K562 (cell line): ENCODE measurements around the gene HSPA1L. TPM values are rescaled to one million over a fixed set of nuclear protein-coding genes. Genes with fewer than 3 reads are reported as not detected.

Source experiments
- ATF1 ChIP-seq, 2 experiments: fragments of 450-650 bp in 1 of 2; IDR thresholded peaks; 2 replicates each; pipeline ENCODE4 v1.6.1; 2016; ENCODE audit warnings: missing compliant biosample characterization in 1 of 2, missing genetic modification characterization in 1 of 2
- BRCA1 ChIP-seq, 2 experiments: fragments of 450-650 bp in 1 of 2; sonication (generic) in 1 of 2; formaldehyde crosslinking in 1 of 2; IDR thresholded peaks; 2 replicates each; pipeline versions ENCODE4 v1.5.0 to v1.6.1; 2017 to 2020; ENCODE audit warnings: mild to moderate bottlenecking in 1 of 2, missing genetic modification reagents in 1 of 2
- COPS2 ChIP-seq: fragments of 450-650 bp; conservative IDR thresholded peaks from 2 replicates; pipeline ENCODE4 v1.6.1; 2016; ENCODE audit warnings: mild to moderate bottlenecking, moderate library complexity
- CREB1 ChIP-seq, 2 experiments: sonication (generic) in 1 of 2; formaldehyde crosslinking in 1 of 2; IDR thresholded peaks; 2 replicates each; pipeline versions ENCODE4 v1.6.1 to v1.8.0; 2012 to 2022; ENCODE audit warnings: inconsistent platforms in 1 of 2, mild to moderate bottlenecking in 1 of 2, missing genetic modification reagents in 1 of 2, moderate library complexity in 1 of 2
- HNRNPH1 ChIP-seq: fragments of 200-400 bp; formaldehyde crosslinking; optimal IDR thresholded peaks from 2 replicates; pipeline ENCODE3; 2017; ENCODE audit warnings: low read depth, mild to moderate bottlenecking, low read length, moderate library complexity
- HOMEZ ChIP-seq: fragments of 250-450 bp; sonication (Bioruptor Pico); IDR thresholded peaks from 2 replicates; pipeline ENCODE4 v1.4.0; 2020; ENCODE audit warnings: mild to moderate bottlenecking, moderate library complexity
- JUNB ChIP-seq: fragments of 450-650 bp; formaldehyde crosslinking; conservative IDR thresholded peaks from 2 replicates; pipeline ENCODE4 v1.4.0; 2020; ENCODE audit warnings: mild to moderate bottlenecking
- KHSRP ChIP-seq: fragments of 450-650 bp; IDR thresholded peaks from 2 replicates; pipeline ENCODE4 v1.6.1; 2017
- MAX ChIP-seq: sonication (generic); formaldehyde crosslinking; IDR thresholded peaks from 2 replicates; pipeline ENCODE4 v1.9.0; 2022; ENCODE audit warnings: mild to moderate bottlenecking, missing genetic modification reagents
- NCOA2 ChIP-seq, 2 experiments: fragments of 450-650 bp; IDR thresholded peaks; 2 replicates each; pipeline ENCODE4 v1.6.1; 2018; ENCODE audit warnings: mild to moderate bottlenecking in 2 of 2, moderate library complexity in 1 of 2; ENCODE audit not compliant: partially characterized antibody in 2 of 2
- NFIC ChIP-seq: fragments of 450-650 bp; IDR thresholded peaks from 2 replicates; pipeline ENCODE4 v1.6.1; 2017; ENCODE audit warnings: mild to moderate bottlenecking, inconsistent platforms
- NFXL1 ChIP-seq: fragments of 450-650 bp; formaldehyde crosslinking; IDR thresholded peaks from 2 replicates; pipeline ENCODE4 v1.4.0; 2021; ENCODE audit warnings: mild to moderate bottlenecking
- NR3C1 ChIP-seq: sonication (generic); formaldehyde crosslinking; IDR thresholded peaks from 2 replicates; pipeline ENCODE4 v1.8.1; 2022; ENCODE audit warnings: missing genetic modification reagents
- PATZ1 ChIP-seq: fragments of 250-450 bp; sonication (Bioruptor Pico); IDR thresholded peaks from 2 replicates; pipeline ENCODE4 v1.5.0; 2020; ENCODE audit warnings: mild to moderate bottlenecking, borderline replicate concordance
- PHF8 ChIP-seq: fragments of 200-600 bp; sonication (generic); IDR thresholded peaks from 2 replicates; pipeline ENCODE4 v1.6.1; 2012; ENCODE audit warnings: mixed run types, mild to moderate bottlenecking, inconsistent platforms, low read length, moderate library complexity, borderline replicate concordance
- RBM39 ChIP-seq: fragments of 200-400 bp; formaldehyde crosslinking; optimal IDR thresholded peaks from 2 replicates; pipeline ENCODE3; 2018; ENCODE audit warnings: low read depth, low read length
- SRSF1 ChIP-seq: fragments of 200-400 bp; formaldehyde crosslinking; IDR thresholded peaks from 2 replicates; pipeline ENCODE4 v1.6.1; 2017; ENCODE audit warnings: mild to moderate bottlenecking, low read depth, low read length, moderate library complexity
- U2AF1 ChIP-seq: fragments of 200-400 bp; formaldehyde crosslinking; optimal IDR thresholded peaks from 2 replicates; pipeline ENCODE3; 2017; ENCODE audit warnings: mild to moderate bottlenecking, low read depth, low read length, moderate library complexity
- ZBTB2 ChIP-seq: fragments of 450-650 bp; IDR thresholded peaks from 2 replicates; pipeline ENCODE4 v1.6.1; 2016; ENCODE audit warnings: antibody characterized with exemption
- ZNF408 ChIP-seq: fragments of 250-450 bp; sonication (Bioruptor Pico); IDR thresholded peaks from 2 replicates; pipeline ENCODE4 v1.4.0; 2020; ENCODE audit warnings: low read depth, mild to moderate bottlenecking, moderate library complexity
- ZNF778 ChIP-seq: fragments of 450-650 bp; formaldehyde crosslinking; IDR thresholded peaks from 2 replicates; pipeline ENCODE4 v1.4.0; 2020; ENCODE audit warnings: mild to moderate bottlenecking, moderate library complexity
- polyA plus RNA-seq, 8 experiments: library from polyadenylated mRNA; depleted of rRNA in 4 of 8; stranded (reverse) in 5 of 8; unstranded in 3 of 8; fragments of >200 nt; fragmentation: Nextera tagmentation in 2 of 8; fragmentation: Illumina TruSeq in 1 of 8; extraction: Ambion mirVana in 2 of 8; extraction: Trizol in 1 of 8; gene quantifications; 2 replicates each; pipeline versions ENCODE4 v1.2.1 to v1.2.3, GENCODE V29; 2011 to 2014; ENCODE audit warnings: inconsistent platforms in 1 of 8, missing spikeins in 1 of 8
- total RNA-seq, 7 experiments: library from RNA; depleted of rRNA in 6 of 7; stranded (reverse); fragments of >200 nt in 6 of 7; fragmentation: Illumina TruSeq in 2 of 7; extraction: Trizol in 2 of 7; gene quantifications; 2 replicates each; pipeline versions ENCODE4 v1.2.1 to v1.2.3, GENCODE V29; 2011 to 2021; ENCODE audit warnings: low replicate concordance in 1 of 7
- TF ChIP-seq, protein P1 (sequence below): fragments of 200-800 bp; sonication (Bioruptor generic); IDR thresholded peaks from 2 replicates; pipeline ENCODE4 v1.6.1; 2017; ENCODE audit warnings: missing genetic modification characterization, missing compliant biosample characterization

Gene HSPA1L
- total and polyA plus RNA-seq, 9 of the 15 experiments (the other 6 are each of a cell fraction or from before 2014, with no cell fraction given) = 0.14 to 2.1 (median 1.3) TPM

DNA sequence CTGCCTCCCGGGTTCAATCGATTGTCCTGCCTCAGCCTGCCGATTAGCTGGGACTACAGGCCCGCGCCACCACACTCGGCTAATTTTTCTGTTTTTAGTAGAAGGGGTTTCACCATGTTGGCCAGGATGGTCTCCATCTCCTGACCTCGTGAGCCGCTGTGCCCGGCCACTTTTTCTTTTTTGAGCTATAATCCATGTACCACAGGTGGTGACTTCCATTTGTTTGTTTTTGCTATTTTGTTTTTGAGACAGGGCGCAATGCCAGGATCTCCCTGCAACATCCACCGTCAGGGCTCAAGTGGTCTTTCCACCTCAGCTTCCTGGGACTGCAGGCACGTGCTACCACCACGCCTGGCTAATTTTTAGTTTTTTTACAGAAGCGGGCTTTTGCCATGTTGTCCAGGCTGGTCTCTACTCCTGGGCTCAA, 21.0 kb upstream of the HSPA1L start (continued):
- TF ChIP-seq CREB1 (IDR thresholded peaks at IDR 0.05) = no peak; the same call in 1 of the 2 replicates
- no peak for TF ChIP-seq CREB1 (CRISPR knock-in tag; IDR thresholded peaks at IDR 0.05)
- TF ChIP-seq BRCA1 (IDR thresholded peaks at IDR 0.05) = no peak
- no peak for TF ChIP-seq BRCA1 (CRISPR knock-in tag; IDR thresholded peaks at IDR 0.05)
- TF ChIP-seq MAX = peak; percentile 78
- TF ChIP-seq NFXL1 (CRISPR knock-in tag) = no peak
- TF ChIP-seq ZNF408 (CRISPR knock-in tag) = no peak
- TF ChIP-seq COPS2 = no peak
- peak; percentile 34 for TF ChIP-seq RBM39
- no peak for TF ChIP-seq NR3C1 (CRISPR knock-in tag)
- no peak for TF ChIP-seq NFIC
- TF ChIP-seq ZNF778 (CRISPR knock-in tag) = no peak
- TF ChIP-seq, protein P1, sequence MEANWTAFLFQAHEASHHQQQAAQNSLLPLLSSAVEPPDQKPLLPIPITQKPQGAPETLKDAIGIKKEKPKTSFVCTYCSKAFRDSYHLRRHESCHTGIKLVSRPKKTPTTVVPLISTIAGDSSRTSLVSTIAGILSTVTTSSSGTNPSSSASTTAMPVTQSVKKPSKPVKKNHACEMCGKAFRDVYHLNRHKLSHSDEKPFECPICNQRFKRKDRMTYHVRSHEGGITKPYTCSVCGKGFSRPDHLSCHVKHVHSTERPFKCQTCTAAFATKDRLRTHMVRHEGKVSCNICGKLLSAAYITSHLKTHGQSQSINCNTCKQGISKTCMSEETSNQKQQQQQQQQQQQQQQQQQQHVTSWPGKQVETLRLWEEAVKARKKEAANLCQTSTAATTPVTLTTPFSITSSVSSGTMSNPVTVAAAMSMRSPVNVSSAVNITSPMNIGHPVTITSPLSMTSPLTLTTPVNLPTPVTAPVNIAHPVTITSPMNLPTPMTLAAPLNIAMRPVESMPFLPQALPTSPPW = no peak
- no peak for TF ChIP-seq NCOA2 (IDR thresholded peaks at IDR 0.05; ENCODE audit: partially characterized antibody in 2 of 2)
- no peak for TF ChIP-seq HNRNPH1
- 0 out of 2 replicates have a peak, but pooled peaks have one; percentile 19 for TF ChIP-seq PHF8
- no peak for TF ChIP-seq PATZ1 (CRISPR knock-in tag)
- no peak for TF ChIP-seq SRSF1
- no peak for TF ChIP-seq ZBTB2
- TF ChIP-seq KHSRP = peak; percentile 21; the same call in 1 of the 2 replicates
- TF ChIP-seq JUNB = no peak
- no peak for TF ChIP-seq ATF1 (CRISPR knock-in tag; IDR thresholded peaks at IDR 0.05)
- no peak for TF ChIP-seq ATF1 (tag; IDR thresholded peaks at IDR 0.05)
- no peak for TF ChIP-seq HOMEZ (CRISPR knock-in tag)
- TF ChIP-seq U2AF1 = no peak
